ENCODE results near the gene EPS15.
"Not testable (repeated sequence)": the region's sequence is repeated elsewhere in the genome, so short reads cannot be mapped to it uniquely, and the experiment has no call there.

EPS15 gene

GRCh38 chr1:51328926-51329325 lies 190.1 kb downstream of the EPS15 start:
- H3K27ac ChIP-seq = peak overlapping the region; percentile 84
- no peak for TF ChIP-seq CTCF (conservative IDR thresholded peaks at IDR 0.05)

- H3K27ac ChIP-seq = no peak overlapping the region
- TF ChIP-seq CTCF (conservative IDR thresholded peaks at IDR 0.05) = no peak
Measured at GRCh38 chr1:51328279-51328678, 190.8 kb downstream of the EPS15 start.

GRCh38 chr1:51327386-51327785 lies 191.7 kb downstream of the EPS15 start:
- no peak for TF ChIP-seq CTCF (conservative IDR thresholded peaks at IDR 0.05)
- H3K27ac ChIP-seq = no peak overlapping the region

DNA sequence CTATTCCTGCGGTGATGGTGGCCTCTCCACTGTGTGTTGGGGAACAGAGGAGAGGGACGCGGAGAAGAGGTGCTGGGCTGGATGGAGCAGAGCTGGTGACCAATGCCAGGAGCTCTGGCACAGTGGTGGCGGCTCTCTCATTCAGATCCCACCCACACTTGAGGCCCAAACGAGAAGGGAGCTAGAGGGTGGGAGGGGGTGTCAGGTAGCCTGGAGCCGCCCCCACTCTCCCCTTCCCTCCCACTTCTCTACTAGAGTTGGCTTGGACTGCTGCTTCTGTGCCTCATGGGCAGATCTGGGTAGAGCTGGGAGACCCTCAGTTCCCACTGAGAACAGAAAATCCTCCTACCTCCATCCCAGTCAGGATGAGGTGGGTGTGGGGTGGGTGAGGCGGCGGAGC lies 192.2 kb downstream of the EPS15 start:
- TF ChIP-seq CTCF (conservative IDR thresholded peaks at IDR 0.05) = no peak
- no peak overlapping the region for H3K27ac ChIP-seq

DNA sequence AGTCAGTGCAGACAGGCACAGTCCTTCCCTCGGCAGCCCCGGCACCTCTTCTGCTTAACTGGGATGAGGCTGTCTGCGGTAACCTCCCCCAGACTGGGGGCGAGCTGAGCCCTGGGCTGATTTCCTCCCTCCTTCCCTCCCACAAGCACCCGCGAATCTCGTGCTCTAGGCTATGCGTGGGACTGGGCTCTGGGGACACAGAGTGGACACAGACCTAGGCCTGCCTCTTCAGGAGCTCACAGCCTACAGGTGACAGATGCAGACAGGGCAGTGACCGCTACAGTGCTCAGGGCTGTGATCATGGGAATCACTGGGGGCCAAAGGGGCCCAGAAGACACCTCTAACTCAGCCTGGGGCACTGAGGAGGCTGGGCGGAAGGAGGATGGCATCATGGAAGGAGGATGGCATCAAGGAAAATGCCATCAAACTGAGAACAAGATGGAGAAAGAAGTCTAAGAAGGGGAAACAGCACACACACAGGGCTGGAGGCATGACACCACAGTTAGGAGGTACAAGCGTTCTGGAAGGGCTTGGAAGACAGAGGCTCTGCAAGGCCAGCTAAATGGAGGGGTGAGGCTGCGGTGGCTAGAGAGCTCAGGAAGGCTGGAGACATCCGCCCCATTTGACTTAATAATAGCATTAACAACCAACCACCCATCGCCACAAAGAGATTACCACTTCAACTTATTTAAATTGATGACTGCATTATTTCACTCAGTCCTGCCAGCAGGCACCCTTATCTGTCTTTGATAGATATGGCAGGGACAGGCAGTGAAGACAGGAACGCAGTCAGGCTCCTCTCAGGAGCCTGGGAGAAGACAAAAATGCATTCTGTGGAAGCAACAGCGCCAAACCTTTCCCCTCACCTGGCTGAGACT lies 192.9 kb downstream of the EPS15 start:
- no peak overlapping the region for H3K27ac ChIP-seq
- no peak for TF ChIP-seq CTCF (conservative IDR thresholded peaks at IDR 0.05)

- no peak overlapping the region for H3K27ac ChIP-seq
- TF ChIP-seq CTCF (conservative IDR thresholded peaks at IDR 0.05) = no peak
Measured at GRCh38 chr1:51325391-51325790, 193.7 kb downstream of the EPS15 start.

DNA sequence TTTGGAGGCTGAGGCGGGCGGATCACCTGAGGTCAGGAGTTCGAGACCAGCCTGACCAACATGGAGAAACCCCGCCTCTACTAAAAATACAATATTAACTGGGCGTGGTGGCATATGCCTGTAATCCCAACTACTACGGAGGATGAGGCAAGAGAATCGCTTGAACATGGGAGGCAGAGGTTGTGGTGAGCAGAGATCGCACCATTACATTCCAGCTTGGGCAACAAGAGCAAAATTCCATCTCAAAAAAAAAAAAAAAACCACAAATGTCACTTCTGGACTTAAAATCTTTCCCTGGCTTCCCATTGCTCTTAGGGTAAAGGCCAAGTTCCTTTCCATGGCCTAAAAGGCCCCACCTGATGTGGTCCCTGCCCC lies 194.1 kb downstream of the EPS15 start:
- H3K27ac ChIP-seq = not testable (repeated sequence)

DNA sequence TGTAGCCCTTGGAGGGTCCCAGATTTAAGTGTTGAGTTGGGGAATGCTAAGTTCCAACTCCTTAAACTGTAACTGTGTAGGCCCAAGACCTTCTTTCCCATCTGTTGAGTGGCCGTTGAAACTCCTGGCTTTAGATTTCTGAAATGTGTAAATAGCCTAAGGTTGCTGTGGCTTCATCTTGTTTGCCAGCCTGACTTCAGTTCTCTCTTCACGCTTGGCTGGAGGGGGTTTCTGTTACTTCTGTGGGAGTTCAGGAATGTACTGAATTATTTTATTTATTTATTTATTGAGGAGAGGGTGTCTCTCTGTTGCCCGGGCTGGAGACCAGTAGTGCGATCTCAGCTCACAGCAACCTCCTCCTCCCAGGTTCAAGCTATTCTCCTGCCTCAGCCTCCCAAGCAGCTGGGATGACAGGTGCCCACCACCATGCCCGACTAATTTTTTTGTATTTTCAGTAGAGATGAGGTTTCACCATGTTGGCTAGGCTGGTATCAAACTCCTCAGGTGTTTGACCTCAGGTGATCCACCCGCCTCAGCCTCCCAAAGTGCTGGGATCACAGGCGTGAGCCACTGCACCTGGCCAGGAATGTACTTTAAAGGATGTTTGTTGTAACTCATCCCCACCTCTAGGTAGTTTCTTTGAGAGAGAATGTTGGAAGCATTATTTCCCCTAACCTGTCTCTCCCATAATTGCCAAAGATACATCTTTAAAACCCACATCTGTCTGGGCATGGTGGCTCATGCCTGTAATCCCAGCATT lies 194.6 kb downstream of the EPS15 start:
- peak overlapping the region; percentile 26; the same call in 1 of the 2 replicates for H3K27ac ChIP-seq
- no peak for TF ChIP-seq CTCF (conservative IDR thresholded peaks at IDR 0.05)
